H1 (cell line): ENCODE results near the gene BTD. TPM values are rescaled to one million over a fixed set of nuclear protein-coding genes. Genes with fewer than 3 reads are reported as not detected.

ENCODE experiments used
- CHD1 ChIP-seq: IDR thresholded peaks from 2 replicates; pipeline ENCODE4 v1.6.1; 2012; ENCODE audit warnings: low read depth, low read length, improper control_type of control experiment
- JUN ChIP-seq: IDR thresholded peaks from 2 replicates; pipeline ENCODE4 v1.6.1; 2011; ENCODE audit warnings: low read depth, mild to moderate bottlenecking, improper control_type of control experiment, low read length
- RAD21 ChIP-seq, 2 experiments: IDR thresholded peaks in 1 of 2; conservative IDR thresholded peaks in 1 of 2; 2 replicates each; pipeline ENCODE4 v1.6.1; 2011; ENCODE audit warnings: low read depth in 2 of 2, low read length in 2 of 2, improper control_type of control experiment in 1 of 2, inconsistent platforms in 1 of 2, mild to moderate bottlenecking in 1 of 2, moderate library complexity in 1 of 2
- RXRA ChIP-seq: IDR thresholded peaks from 2 replicates; pipeline ENCODE4 v1.6.1; 2011; ENCODE audit warnings: low read depth, mild to moderate bottlenecking, low read length, moderate library complexity; ENCODE audit not compliant: insufficient read depth
- SIN3A ChIP-seq, 2 experiments: IDR thresholded peaks in 1 of 2; conservative IDR thresholded peaks in 1 of 2; 2 replicates each; pipeline ENCODE4 v1.6.1; 2011 to 2012; ENCODE audit warnings: low read length in 2 of 2, improper control_type of control experiment in 1 of 2, low read depth in 1 of 2, mild to moderate bottlenecking in 1 of 2
- polyA plus RNA-seq, 7 experiments: library from polyadenylated mRNA; depleted of rRNA in 3 of 7; stranded (reverse) in 5 of 7; unstranded in 2 of 7; fragments of >200 nt in 5 of 7; fragments of 200-250 nt in 2 of 7; gene quantifications; 1 replicate in 5 of 7; 2 replicates in 1 of 7; 4 replicates in 1 of 7; pipeline versions ENCODE4 v1.2.1 to v1.2.3, GENCODE V29; 2011 to 2013; ENCODE audit warnings: missing spikeins in 2 of 7, mixed read lengths in 2 of 7
- total RNA-seq: library from RNA; stranded (reverse); fragmentation: NEBNext Ultra II Directional; extraction: Animal tissue kit (Norgen Biotek cat#: 25700); gene quantifications from 2 replicates; pipeline ENCODE4 v1.2.1, GENCODE V29; 2021

Gene BTD
- total and polyA plus RNA-seq, 2 of the 8 experiments (the other 6 are each of a cell fraction or from before 2014, with no cell fraction given) = 21.8 to 36.7 TPM

DNA sequence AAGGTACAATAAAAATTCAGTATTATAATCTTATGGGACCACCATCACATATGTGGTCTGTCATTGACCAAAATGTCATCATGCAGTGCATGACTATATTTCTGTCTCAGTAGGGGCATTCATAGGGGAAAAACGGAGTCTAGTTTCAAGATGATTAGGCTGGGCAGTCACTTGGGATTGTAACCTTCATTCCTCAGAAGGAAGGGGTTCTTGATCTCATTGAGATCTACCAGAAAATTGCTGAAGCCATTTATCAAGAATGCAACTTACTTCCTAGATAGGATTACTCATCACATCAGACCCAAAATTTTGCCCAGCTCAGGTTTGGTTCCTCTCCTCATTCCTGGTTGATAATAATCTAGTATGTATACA is 37.3 kb downstream of the BTD start (continued):
- TF ChIP-seq RAD21 (IDR thresholded peaks at IDR 0.05 in 1 of 2, conservative IDR thresholded peaks at IDR 0.05 in 1 of 2; ENCODE audit: low read depth in 2 of 2, low read length in 2 of 2) (no peak), CHD1 (no peak), RXRA (no peak), JUN (no peak), SIN3A (conservative IDR thresholded peaks at IDR 0.05 in 1 of 2, IDR thresholded peaks at IDR 0.05 in 1 of 2; ENCODE audit: low read depth in 1 of 2, low read length in 2 of 2) (no peak)
